GM21367 (cell line): ENCODE measurements around the gene DCHS2.

Experiments used
- ATAC-seq: cut with Tn5 transposase; IDR thresholded peaks from one replicate; pipeline ENCODE4 v1.9.1; 2021; ENCODE audit not compliant: unreplicated experiment

Gene DCHS2

GRCh38 chr4:154329268-154329868 is 162.2 kb downstream of the DCHS2 start:
- ATAC-seq: no peak

GRCh38 chr4:154328030-154328429 is 163.6 kb downstream of the DCHS2 start:
- no peak for ATAC-seq

GRCh38 chr4:154320521-154320920 is 171.1 kb downstream of the DCHS2 start:
- no peak for ATAC-seq

GRCh38 chr4:154319736-154320135 is 171.9 kb downstream of the DCHS2 start:
- ATAC-seq: no peak

- ATAC-seq: no peak
These were observed 174.2 kb downstream of the DCHS2 start for GRCh38 chr4:154317201-154317999.

- ATAC-seq: no peak
These were observed 175.9 kb downstream of the DCHS2 start for GRCh38 chr4:154315741-154316140.

GRCh38 chr4:154314248-154314647 is 177.4 kb downstream of the DCHS2 start:
- no peak for ATAC-seq

GRCh38 chr4:154313004-154313585 is 178.5 kb downstream of the DCHS2 start:
- ATAC-seq: no peak

GRCh38 chr4:154312246-154312645 is 179.4 kb downstream of the DCHS2 start:
- ATAC-seq: no peak

- ATAC-seq: no peak
These were observed 181.0 kb downstream of the DCHS2 start for GRCh38 chr4:154310578-154310977.

GRCh38 chr4:154308207-154308606 is 183.4 kb downstream of the DCHS2 start:
- ATAC-seq: no peak

GRCh38 chr4:154307451-154307850 is 184.1 kb downstream of the DCHS2 start:
- no peak for ATAC-seq

- ATAC-seq: no peak
These were observed 186.0 kb downstream of the DCHS2 start for GRCh38 chr4:154305616-154306015.

GRCh38 chr4:154304679-154305078 is 186.9 kb downstream of the DCHS2 start:
- ATAC-seq: no peak

GRCh38 chr4:154294652-154295350 is 196.8 kb downstream of the DCHS2 start:
- ATAC-seq: no peak

- no peak for ATAC-seq
These were observed 198.2 kb downstream of the DCHS2 start for GRCh38 chr4:154293427-154293826.

GRCh38 chr4:154292589-154292988 is 199.0 kb downstream of the DCHS2 start:
- ATAC-seq: no peak

GRCh38 chr4:154277172-154277571 is 214.4 kb downstream of the DCHS2 start:
- no peak for ATAC-seq

GRCh38 chr4:154276496-154276895 is 215.1 kb downstream of the DCHS2 start:
- ATAC-seq: no peak

GRCh38 chr4:154254999-154255398 is 236.6 kb downstream of the DCHS2 start:
- ATAC-seq: no peak

- no peak for ATAC-seq
These were observed 257.0 kb downstream of the DCHS2 start for GRCh38 chr4:154234576-154234975.
